ENCODE results near the gene MANBA.

MANBA gene

DNA sequence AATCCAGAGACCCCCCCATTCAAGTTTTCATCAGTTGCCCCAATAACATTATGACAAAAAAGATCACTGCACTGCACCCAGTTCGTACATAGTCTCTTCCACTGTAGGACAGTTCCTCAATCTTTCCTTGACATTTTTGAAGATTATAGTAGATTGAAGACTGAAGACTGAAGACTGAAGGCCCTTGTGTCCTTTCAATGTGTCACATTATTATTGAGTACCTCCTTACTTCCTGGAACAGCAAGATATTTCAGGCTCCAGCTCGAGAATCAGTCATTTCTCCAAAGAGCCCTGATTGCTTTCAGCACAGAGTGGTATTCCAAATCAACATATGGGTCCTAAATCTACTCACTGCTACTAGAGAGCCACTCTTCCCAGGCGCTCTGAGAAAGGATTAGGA, 75.0 kb downstream of the MANBA start:
- no peak for TF ChIP-seq FOXP2 (optimal IDR thresholded peaks at IDR 0.05; ENCODE audit: borderline replicate concordance, extremely low read depth, extremely low read length, insufficient read depth)

GRCh38 chr4:102684610-102685052, 76.1 kb downstream of the MANBA start:
- no peak for TF ChIP-seq SIN3A (IDR thresholded peaks at IDR 0.05; ENCODE audit: borderline replicate concordance, insufficient read depth, low read length)
- TF ChIP-seq TAF1 (IDR thresholded peaks at IDR 0.05; ENCODE audit: borderline replicate concordance, insufficient read depth, low read length): no peak

DNA sequence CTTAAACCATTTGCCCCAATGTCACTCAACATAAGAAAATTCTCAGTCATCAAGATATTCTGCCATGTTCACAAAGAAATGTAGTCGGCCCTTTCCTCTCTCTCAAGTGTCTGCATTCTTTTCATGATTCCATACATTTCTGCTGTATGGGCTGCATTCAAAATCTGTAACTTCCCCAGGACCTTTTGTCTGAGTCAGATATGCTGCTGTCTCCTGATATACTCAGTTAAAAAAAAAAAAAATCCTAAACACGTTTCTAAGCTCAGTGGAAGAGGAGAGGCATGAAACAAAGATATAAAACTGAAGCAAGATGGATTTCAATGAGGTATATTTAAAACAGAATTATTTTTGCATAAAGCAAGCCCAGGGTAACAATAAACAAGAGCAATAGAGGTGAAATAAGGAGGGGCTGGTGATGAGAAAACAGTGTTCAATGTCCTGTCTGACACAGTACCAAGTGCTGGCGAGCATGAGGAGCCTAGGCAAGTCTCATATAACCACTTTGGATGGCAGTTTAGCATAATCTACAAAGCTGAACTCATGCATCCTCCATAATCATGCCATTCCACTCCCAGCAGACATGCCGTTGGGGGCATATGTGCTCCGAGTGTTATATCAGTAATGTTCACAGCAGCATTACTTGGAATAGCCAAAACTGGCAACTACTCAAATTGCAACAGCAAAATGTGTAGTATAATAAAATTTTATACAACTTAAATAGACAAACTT, 76.7 kb downstream of the MANBA start:
- TF ChIP-seq FOXP2 (optimal IDR thresholded peaks at IDR 0.05; ENCODE audit: borderline replicate concordance, extremely low read depth, extremely low read length, insufficient read depth) (no peak), TAF1 (IDR thresholded peaks at IDR 0.05; ENCODE audit: borderline replicate concordance, insufficient read depth, low read length) (no peak), REST (IDR thresholded peaks at IDR 0.05; ENCODE audit: insufficient read depth in 1 of 2, low read depth in 2 of 2, low read length in 2 of 2) (no peak), SIN3A (IDR thresholded peaks at IDR 0.05; ENCODE audit: borderline replicate concordance, insufficient read depth, low read length) (no peak), POLR2AphosphoS5 (IDR thresholded peaks at IDR 0.05; ENCODE audit: low read depth, low read length) (no peak)

DNA sequence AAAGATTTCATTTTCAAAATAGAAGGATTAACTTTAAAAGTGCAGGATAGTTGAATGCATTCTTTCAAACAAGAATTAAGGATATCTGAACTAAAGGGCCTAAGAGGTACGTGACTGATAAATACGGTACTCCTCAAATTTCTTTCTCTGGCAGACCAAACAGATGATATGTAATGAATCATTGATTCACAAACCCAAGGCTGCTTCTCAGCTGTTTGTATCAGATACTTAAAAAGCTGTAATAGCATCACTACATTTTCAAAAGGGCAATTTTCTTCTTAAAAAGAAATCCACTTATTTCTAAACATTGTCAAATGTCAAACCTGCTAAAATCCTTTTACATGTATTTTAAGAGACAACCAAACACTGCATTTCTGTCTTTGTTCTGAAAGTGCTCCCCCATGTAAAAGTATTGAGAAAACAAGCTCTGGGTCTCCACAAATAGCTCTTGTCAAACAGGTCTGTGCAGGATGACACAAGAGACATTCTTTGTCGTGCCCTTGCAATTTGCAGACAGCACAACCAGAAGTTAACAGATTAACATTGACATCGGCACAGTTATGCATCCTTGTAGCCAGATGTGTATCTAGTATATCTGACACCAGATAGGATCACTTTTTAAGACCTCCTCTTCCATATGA, 82.0 kb downstream of the MANBA start:
- TF ChIP-seq POLR2AphosphoS5 (IDR thresholded peaks at IDR 0.05; ENCODE audit: low read depth, low read length): no peak
- no peak for TF ChIP-seq SIN3A (IDR thresholded peaks at IDR 0.05; ENCODE audit: borderline replicate concordance, insufficient read depth, low read length)
- no peak for TF ChIP-seq FOXP2 (optimal IDR thresholded peaks at IDR 0.05; ENCODE audit: borderline replicate concordance, extremely low read depth, extremely low read length, insufficient read depth)
- TF ChIP-seq TAF1 (IDR thresholded peaks at IDR 0.05; ENCODE audit: borderline replicate concordance, insufficient read depth, low read length): no peak
- TF ChIP-seq REST (IDR thresholded peaks at IDR 0.05; ENCODE audit: insufficient read depth in 1 of 2, low read depth in 2 of 2, low read length in 2 of 2): no peak

GRCh38 chr4:102678107-102678506, 82.7 kb downstream of the MANBA start:
- no peak for TF ChIP-seq FOXP2 (optimal IDR thresholded peaks at IDR 0.05; ENCODE audit: borderline replicate concordance, extremely low read depth, extremely low read length, insufficient read depth)
- TF ChIP-seq SIN3A (IDR thresholded peaks at IDR 0.05; ENCODE audit: borderline replicate concordance, insufficient read depth, low read length): no peak
- TF ChIP-seq REST (IDR thresholded peaks at IDR 0.05; ENCODE audit: insufficient read depth in 1 of 2, low read depth in 2 of 2, low read length in 2 of 2): no peak
- no peak for TF ChIP-seq TAF1 (IDR thresholded peaks at IDR 0.05; ENCODE audit: borderline replicate concordance, insufficient read depth, low read length)

GRCh38 chr4:102675141-102675540, 85.6 kb downstream of the MANBA start:
- TF ChIP-seq SIN3A (IDR thresholded peaks at IDR 0.05; ENCODE audit: borderline replicate concordance, insufficient read depth, low read length): no peak
- TF ChIP-seq TAF1 (IDR thresholded peaks at IDR 0.05; ENCODE audit: borderline replicate concordance, insufficient read depth, low read length): no peak
- TF ChIP-seq REST (IDR thresholded peaks at IDR 0.05; ENCODE audit: insufficient read depth in 1 of 2, low read depth in 2 of 2, low read length in 2 of 2): no peak
- TF ChIP-seq POLR2AphosphoS5 (IDR thresholded peaks at IDR 0.05; ENCODE audit: low read depth, low read length): no peak
- TF ChIP-seq FOXP2 (optimal IDR thresholded peaks at IDR 0.05; ENCODE audit: borderline replicate concordance, extremely low read depth, extremely low read length, insufficient read depth): no peak

Data from PFSK-1 (cell line).